Measurements from ENCODE around the gene KATNB1.

Gene KATNB1

GRCh38 chr16:57752581-57753447 lies 17.2 kb downstream of the KATNB1 start:
- TF ChIP-seq EZH2phosphoT487 (IDR thresholded peaks at IDR 0.05; ENCODE audit: borderline replicate concordance, low read length): no peak
- no peak for TF ChIP-seq CTCF (IDR thresholded peaks at IDR 0.05; ENCODE audit: low read depth, low read length, poor library complexity, severe bottlenecking)
- Histone ChIP-seq H3K4me3 (ENCODE audit: low read length) (no peak overlapping the region), H3K4me1 (ENCODE audit: control insufficient read depth, low read length) (no peaks in the 10 kb centered on the region), H4K20me1 (ENCODE audit: control insufficient read depth, insufficient read depth, low read depth, low read length) (no peaks in the 10 kb centered on the region), H3K27ac (ENCODE audit: low read depth, low read length) (no peak overlapping the region), H3K79me2 (ENCODE audit: control insufficient read depth, low read length) (no peaks in the 10 kb centered on the region), H3K27me3 (ENCODE audit: control insufficient read depth, low read length) (no peaks in the 10 kb centered on the region), H3K9me2 (replicated peaks; ENCODE audit: control insufficient read depth, low read length) (no peaks in the 10 kb centered on the region), H3K4me2 (ENCODE audit: low read length) (no peak overlapping the region), H3F3A (ENCODE audit: control insufficient read depth, insufficient read depth) (no peaks in the 10 kb centered on the region), H3K36me3 (ENCODE audit: control insufficient read depth, low read length) (peaks cover 12% of the 10 kb centered on the region; the same call in 1 of the 2 replicates), H3K9me3 (ENCODE audit: control insufficient read depth, insufficient read depth, low read length) (no peaks in the 10 kb centered on the region)

GRCh38 chr16:57753448-57754353 lies 18.1 kb downstream of the KATNB1 start:
- Histone ChIP-seq H3F3A (ENCODE audit: control insufficient read depth, insufficient read depth) (no peaks in the 10 kb centered on the region), H3K79me2 (ENCODE audit: control insufficient read depth, low read length) (no peaks in the 10 kb centered on the region), H3K27me3 (ENCODE audit: control insufficient read depth, low read length) (no peaks in the 10 kb centered on the region), H3K4me2 (ENCODE audit: low read length) (no peak overlapping the region), H3K36me3 (ENCODE audit: control insufficient read depth, low read length) (peaks cover 12% of the 10 kb centered on the region; the same call in 1 of the 2 replicates), H3K9me2 (replicated peaks; ENCODE audit: control insufficient read depth, low read length) (no peaks in the 10 kb centered on the region), H3K9me3 (ENCODE audit: control insufficient read depth, insufficient read depth, low read length) (no peaks in the 10 kb centered on the region), H3K27ac (ENCODE audit: low read depth, low read length) (no peak overlapping the region), H3K4me1 (ENCODE audit: control insufficient read depth, low read length) (no peaks in the 10 kb centered on the region), H4K20me1 (ENCODE audit: control insufficient read depth, insufficient read depth, low read depth, low read length) (no peaks in the 10 kb centered on the region), H3K4me3 (ENCODE audit: low read length) (no peak overlapping the region)
- no peak for TF ChIP-seq EZH2phosphoT487 (IDR thresholded peaks at IDR 0.05; ENCODE audit: borderline replicate concordance, low read length)
- TF ChIP-seq CTCF (IDR thresholded peaks at IDR 0.05; ENCODE audit: low read depth, low read length, poor library complexity, severe bottlenecking): no peak

GRCh38 chr16:57754354-57755060 lies 18.9 kb downstream of the KATNB1 start:
- TF ChIP-seq CTCF (IDR thresholded peaks at IDR 0.05; ENCODE audit: low read depth, low read length, poor library complexity, severe bottlenecking): no peak
- TF ChIP-seq EZH2phosphoT487 (IDR thresholded peaks at IDR 0.05; ENCODE audit: borderline replicate concordance, low read length): no peak
- Histone ChIP-seq H3K27me3 (ENCODE audit: control insufficient read depth, low read length) (no peaks in the 10 kb centered on the region), H3K36me3 (ENCODE audit: control insufficient read depth, low read length) (peaks cover 12% of the 10 kb centered on the region; the same call in 1 of the 2 replicates), H4K20me1 (ENCODE audit: control insufficient read depth, insufficient read depth, low read depth, low read length) (no peaks in the 10 kb centered on the region), H3K9me2 (replicated peaks; ENCODE audit: control insufficient read depth, low read length) (no peaks in the 10 kb centered on the region), H3K4me1 (ENCODE audit: control insufficient read depth, low read length) (no peaks in the 10 kb centered on the region), H3K4me2 (ENCODE audit: low read length) (no peak overlapping the region), H3K9me3 (ENCODE audit: control insufficient read depth, insufficient read depth, low read length) (no peaks in the 10 kb centered on the region), H3K79me2 (ENCODE audit: control insufficient read depth, low read length) (no peaks in the 10 kb centered on the region), H3K27ac (ENCODE audit: low read depth, low read length) (no peak overlapping the region), H3F3A (ENCODE audit: control insufficient read depth, insufficient read depth) (no peaks in the 10 kb centered on the region), H3K4me3 (ENCODE audit: low read length) (no peak overlapping the region)
